Activated effector memory CD4-positive, alpha-beta T cell treated with anti-CD3 and anti-CD28 coated beads, Interleukin-2, amount 50 U/mL, for 16 hours (primary cell): ENCODE results near the gene KANSL1.
"Not testable (repeated sequence)": the region's sequence is repeated elsewhere in the genome, so short reads cannot be mapped to it uniquely, and the experiment has no call there.

Source experiments
- DNase-seq: peaks from one replicate; pipeline ENCODE4 v3.0.0-alpha.2; 2020

The KANSL1 gene

GRCh38 chr17:46191322-46192188 lies 1.7 kb downstream of the KANSL1 start:
- peak; percentile 76 for DNase-seq

GRCh38 chr17:46190763-46191162 lies 2.5 kb downstream of the KANSL1 start:
- DNase-seq, result no peak

GRCh38 chr17:46186827-46187235 lies 6.4 kb downstream of the KANSL1 start:
- DNase-seq, result not testable (repeated sequence)

- DNase-seq, result no peak
Observed at GRCh38 chr17:46184696-46185095, 8.5 kb downstream of the KANSL1 start.

GRCh38 chr17:46183383-46183782 lies 9.8 kb downstream of the KANSL1 start:
- not testable (repeated sequence) for DNase-seq

- DNase-seq, result no peak
Observed at GRCh38 chr17:46182961-46183360, 10.3 kb downstream of the KANSL1 start.

GRCh38 chr17:46181940-46182339 lies 11.3 kb downstream of the KANSL1 start:
- DNase-seq, result no peak

GRCh38 chr17:46181316-46181715 lies 11.9 kb downstream of the KANSL1 start:
- not testable (repeated sequence) for DNase-seq

- no peak for DNase-seq
Observed at GRCh38 chr17:46180892-46181274, 12.3 kb downstream of the KANSL1 start.

GRCh38 chr17:46180185-46180891 lies 12.9 kb downstream of the KANSL1 start:
- not testable (repeated sequence) for DNase-seq

GRCh38 chr17:46179375-46179999 lies 13.7 kb downstream of the KANSL1 start:
- no peak for DNase-seq

- DNase-seq, result no peak
Observed at GRCh38 chr17:46178550-46179214, 14.5 kb downstream of the KANSL1 start.

- DNase-seq, result no peak
Observed at GRCh38 chr17:46176975-46177374, 16.3 kb downstream of the KANSL1 start.

GRCh38 chr17:46175891-46176290 lies 17.3 kb downstream of the KANSL1 start:
- DNase-seq, result no peak

GRCh38 chr17:46173153-46173552 lies 20.1 kb downstream of the KANSL1 start:
- no peak for DNase-seq

GRCh38 chr17:46171939-46172338 lies 21.3 kb downstream of the KANSL1 start:
- DNase-seq, result no peak

GRCh38 chr17:46170639-46171429 lies 22.4 kb downstream of the KANSL1 start:
- DNase-seq, result no peak

- no peak for DNase-seq
Observed at GRCh38 chr17:46169913-46170638, 23.2 kb downstream of the KANSL1 start.

- no peak for DNase-seq
Observed at GRCh38 chr17:46167826-46168569, 25.2 kb downstream of the KANSL1 start.

- no peak for DNase-seq
Observed at GRCh38 chr17:46167267-46167666, 26.0 kb downstream of the KANSL1 start.
